IMR-90 (cell line): ENCODE results near the gene INAVA. TPM values are rescaled to one million over a fixed set of nuclear protein-coding genes. Genes with fewer than 3 reads are reported as not detected.

Source experiments
- ATAC-seq: fragments of 200-7000 bp; cut with Tn5 transposase; 2 replicates; pipeline ENCODE4 v1.9.1; 2020; ENCODE audit warnings: low read depth, mild to moderate bottlenecking, moderate library complexity
- BruUV-seq: library from RNA; stranded (reverse); fragments of 400-500 nt; replicated peaks from 2 replicates; lab custom pipeline; 2021; lab: Mats Ljungman, UMichigan
- CTCF ChIA-PET: fragments of 300-600 bp; formaldehyde crosslinking; extraction: SDS; loops from one replicate; lab custom pipeline; 2021; ENCODE audit warnings: antibody characterized with exemption; lab: Yijun Ruan, JAX
- POLR2A ChIA-PET: fragments of 300-600 bp; sonication (Branson Sonifier 250); formaldehyde crosslinking; loops from one replicate; lab custom pipeline; 2022; ENCODE audit warnings: antibody characterized with exemption; ENCODE audit not compliant: unreplicated experiment; lab: Charles Lee
- DNase-seq: peaks from one replicate; pipeline ENCODE4 v3.0.0; 2013
- H2AFZ ChIP-seq: replicated peaks from 2 replicates; pipeline ENCODE3; 2013; ENCODE audit warnings: low read length, mild to moderate bottlenecking; ENCODE audit not compliant: poor library complexity
- H2AK5ac ChIP-seq: 2 replicates; pipeline ENCODE4 v1.6.1; 2013; ENCODE audit warnings: low read depth, low read length, inconsistent platforms
- H2AK9ac ChIP-seq: replicated peaks from 2 replicates; pipeline ENCODE3; 2013; ENCODE audit warnings: mild to moderate bottlenecking, low read depth, low read length, moderate library complexity; ENCODE audit not compliant: poor library complexity
- H2BK120ac ChIP-seq: 2 replicates; pipeline ENCODE4 v1.6.1; 2013; ENCODE audit warnings: low read depth, low read length, inconsistent platforms
- H2BK15ac ChIP-seq: 3 replicates; pipeline ENCODE4 v1.6.1; 2013; ENCODE audit warnings: low read depth, low read length, inconsistent platforms
- H2BK20ac ChIP-seq: 2 replicates; pipeline ENCODE4 v1.6.1; 2013; ENCODE audit warnings: low read depth, mild to moderate bottlenecking, inconsistent platforms, low read length, moderate library complexity
- H2BK5ac ChIP-seq: 2 replicates; pipeline ENCODE4 v1.6.1; 2013; ENCODE audit warnings: mild to moderate bottlenecking, low read depth, low read length, inconsistent platforms; ENCODE audit not compliant: poor library complexity, severe bottlenecking
- H3K14ac ChIP-seq: replicated peaks from 2 replicates; pipeline ENCODE4 v1.6.1; 2013; ENCODE audit warnings: low read depth, low read length, inconsistent platforms
- H3K18ac ChIP-seq: 2 replicates; pipeline ENCODE4 v1.6.1; 2013; ENCODE audit warnings: low read depth, low read length, control low read depth
- H3K23ac ChIP-seq: 2 replicates; pipeline ENCODE4 v1.6.1; 2013; ENCODE audit warnings: low read depth, low read length, inconsistent platforms
- H3K27ac ChIP-seq: 2 replicates; pipeline ENCODE4 v1.5.1; 2013; ENCODE audit warnings: mild to moderate bottlenecking, control low read depth, low read length; ENCODE audit not compliant: insufficient read depth
- H3K27me3 ChIP-seq: 2 replicates; pipeline ENCODE4 v1.6.1; 2013; ENCODE audit warnings: low read length; ENCODE audit not compliant: control insufficient read depth, insufficient read depth
- H3K36me3 ChIP-seq: 2 replicates; pipeline ENCODE4 v1.6.1; 2013; ENCODE audit warnings: low read length, mixed read lengths; ENCODE audit not compliant: control insufficient read depth, insufficient read depth
- H3K4ac ChIP-seq: 2 replicates; pipeline ENCODE4 v1.6.1; 2013; ENCODE audit warnings: low read depth, low read length, inconsistent platforms
- H3K4me1 ChIP-seq: 2 replicates; pipeline ENCODE4 v1.6.1; 2013; ENCODE audit warnings: low read length, mixed read lengths; ENCODE audit not compliant: control insufficient read depth, insufficient read depth
- H3K4me2 ChIP-seq: 2 replicates; pipeline ENCODE4 v1.6.1; 2013; ENCODE audit warnings: low read depth, mild to moderate bottlenecking, control low read depth, low read length, moderate library complexity
- H3K4me3 ChIP-seq: 2 replicates; pipeline ENCODE4 v1.5.1; 2013; ENCODE audit warnings: low read depth, mild to moderate bottlenecking, control low read depth, low read length, moderate library complexity; ENCODE audit not compliant: insufficient read depth
- H3K56ac ChIP-seq: 2 replicates; pipeline ENCODE4 v1.6.1; 2013; ENCODE audit warnings: low read length, inconsistent platforms; ENCODE audit not compliant: insufficient read depth; ENCODE audit errors: extremely low read depth
- H3K79me1 ChIP-seq, 2 experiments: 2 replicates each; pipeline ENCODE4 v1.6.1; 2013; ENCODE audit warnings: low read length in 2 of 2, inconsistent platforms in 1 of 2, low read depth in 1 of 2
- H3K9ac ChIP-seq: 2 replicates; pipeline ENCODE4 v1.6.1; 2013; ENCODE audit warnings: low read depth, low read length, control low read depth
- H3K9me1 ChIP-seq: 2 replicates; pipeline ENCODE4 v1.6.1; 2013; ENCODE audit warnings: low read length, inconsistent platforms; ENCODE audit not compliant: insufficient read depth
- H3K9me3 ChIP-seq: 2 replicates; pipeline ENCODE4 v1.6.1; 2013; ENCODE audit warnings: low read length; ENCODE audit not compliant: control insufficient read depth, insufficient read depth
- H4K20me1 ChIP-seq: 2 replicates; pipeline ENCODE4 v1.6.1; 2013; ENCODE audit warnings: low read length, inconsistent platforms; ENCODE audit not compliant: insufficient read depth
- H4K5ac ChIP-seq: 2 replicates; pipeline ENCODE4 v1.6.1; 2013; ENCODE audit warnings: mild to moderate bottlenecking, low read depth, low read length, control low read depth
- H4K8ac ChIP-seq, 2 experiments: 2 replicates each; pipeline ENCODE4 v1.6.1; 2013; ENCODE audit warnings: low read depth in 2 of 2, low read length in 2 of 2, control low read depth in 1 of 2, inconsistent platforms in 1 of 2
- H4K91ac ChIP-seq: 2 replicates; pipeline ENCODE4 v1.6.1; 2013; ENCODE audit warnings: low read depth, low read length, inconsistent platforms; ENCODE audit not compliant: insufficient read depth
- CHD1 ChIP-seq: IDR thresholded peaks from 2 replicates; pipeline ENCODE4 v1.6.1; 2012; ENCODE audit warnings: low read depth, low read length, improper control_type of control experiment
- MAZ ChIP-seq: IDR thresholded peaks from 2 replicates; pipeline ENCODE4 v1.6.1; 2012; ENCODE audit warnings: low read depth, mild to moderate bottlenecking, low read length, improper control_type of control experiment, moderate library complexity, borderline replicate concordance
- WGBS, 2 experiments: methylation state at CpG; one replicate each; pipeline versions ENCODE4 v1.1.5 to v1.1.7; 2013; ENCODE audit warnings: missing lambda C conversion rate in 2 of 2; ENCODE audit not compliant: insufficient read length in 1 of 2; ENCODE audit errors: extremely low coverage in 2 of 2; 5-methylcytosine and 5-hydroxymethylcytosine counted together
- dilution Hi-C: fragments of 300-500 bp; cut with HindIII; formaldehyde crosslinking; loops from one replicate; pipeline ENCODE4 v1.14.3; 2018; ENCODE audit warnings: low sequenced_read_pairs; ENCODE audit not compliant: unreplicated experiment
- in situ Hi-C: fragments of 300-500 bp; cut with MboI; formaldehyde crosslinking; loops from 3 replicates; pipeline ENCODE4 v1.14.3; 2019; ENCODE audit warnings: low sequenced_read_pairs, inconsistent platforms, mixed read lengths
- intact Hi-C: fragments of 100-400 bp; cut with micrococcal nuclease; formaldehyde crosslinking; loops from 2 replicates; pipeline ENCODE4 v1.10.0; 2022
- polyA plus RNA-seq, 3 experiments: library from polyadenylated mRNA; depleted of rRNA; stranded (reverse); fragments of >200 nt; gene quantifications; 2 replicates each; pipeline ENCODE4 v1.2.3, GENCODE V29; 2012; ENCODE audit warnings: low replicate concordance in 1 of 3
- total RNA-seq: library from RNA; depleted of rRNA; stranded (reverse); fragments of >200 nt; gene quantifications from 2 replicates; pipeline ENCODE4 v1.2.3, GENCODE V29; 2012

INAVA gene
- total and polyA plus RNA-seq, 2 of the 4 experiments (the other 2 are of a cell fraction): under 0.01 to 0.07 TPM

DNA sequence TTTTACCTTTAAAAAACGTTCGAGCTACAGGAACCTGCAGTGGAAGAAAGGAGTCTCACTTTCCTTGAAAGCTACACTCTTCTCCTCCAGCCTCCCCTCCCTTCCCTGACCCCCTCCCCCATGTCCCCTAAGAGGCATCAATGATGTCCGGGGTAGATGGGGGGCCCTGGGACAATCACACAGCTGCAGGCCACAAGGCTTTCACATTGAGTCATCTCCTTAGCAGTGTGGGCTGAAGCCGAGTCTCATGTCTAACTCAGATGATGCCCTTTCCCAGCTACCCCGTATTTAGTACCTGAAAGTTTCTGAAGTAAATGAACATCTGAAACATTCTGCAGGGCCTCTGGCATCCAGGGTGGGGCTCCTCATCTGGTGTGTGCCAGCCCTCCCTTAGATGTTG is 28.2 kb upstream of the INAVA start:
- CTCF ChIA-PET: interaction anchor here (1.3 kb wide), 1 partner anchor 25 kb away, joined by 4 read pairs; no protein-coding TSS in a partner anchor

More for the DNA sequence above, 28.2 kb upstream of the INAVA start:
- Histone ChIP-seq H4K91ac (no peak overlapping the region), H4K8ac (no peak overlapping the region), H3K9ac (no peak overlapping the region), H3K9me1 (no peaks in the 10 kb centered on the region), H3K4me1 (peaks cover 4% of the 10 kb centered on the region; the same call in 1 of the 2 replicates), H2AFZ (no peak overlapping the region), H3K14ac (no peak overlapping the region), H3K18ac (no peak overlapping the region), H3K4me3 (no peak overlapping the region), H3K36me3 (peaks cover 11% of the 10 kb centered on the region), H3K27me3 (peaks cover 18% of the 10 kb centered on the region), H2BK5ac (no peak overlapping the region), H3K27ac (no peak overlapping the region), H3K4me2 (no peak overlapping the region), H2BK120ac (no peak overlapping the region), H3K79me1 (no peaks in the 10 kb centered on the region), H3K9me3 (no peaks in the 10 kb centered on the region), H2BK20ac (no peak overlapping the region), H2AK5ac (no peak overlapping the region), H3K4ac (no peak overlapping the region), H2BK15ac (no peak overlapping the region), H2AK9ac (no peak overlapping the region), H3K23ac (no peak overlapping the region), H4K20me1 (no peaks in the 10 kb centered on the region), H3K56ac (no peak overlapping the region), H4K5ac (no peak overlapping the region)
- TF ChIP-seq MAZ (no peak), CHD1 (no peak)
- POLR2A ChIA-PET: no interaction called here
- ATAC-seq (peak; percentile 38), DNase-seq (peak; percentile 47)
- no CpG with 5 or more reads among the region's 5 CpGs for WGBS, 2 experiments
- no TSS peak for BruUV-seq
- intact Hi-C loops (no loop called here), dilution Hi-C loops (no loop called here), in situ Hi-C loops (no loop called here)
